GM12873 (cell line): ENCODE results near the gene TMEM154.

ENCODE experiments used
- TF ChIP-seq, protein P1 (sequence below): IDR thresholded peaks from 2 replicates; pipeline ENCODE4 v1.5.1; 2012; ENCODE audit warnings: low read depth, mild to moderate bottlenecking, moderate library complexity, low read length, control low read depth; ENCODE audit not compliant: insufficient read depth; ENCODE audit errors: missing control alignments

The TMEM154 gene

DNA sequence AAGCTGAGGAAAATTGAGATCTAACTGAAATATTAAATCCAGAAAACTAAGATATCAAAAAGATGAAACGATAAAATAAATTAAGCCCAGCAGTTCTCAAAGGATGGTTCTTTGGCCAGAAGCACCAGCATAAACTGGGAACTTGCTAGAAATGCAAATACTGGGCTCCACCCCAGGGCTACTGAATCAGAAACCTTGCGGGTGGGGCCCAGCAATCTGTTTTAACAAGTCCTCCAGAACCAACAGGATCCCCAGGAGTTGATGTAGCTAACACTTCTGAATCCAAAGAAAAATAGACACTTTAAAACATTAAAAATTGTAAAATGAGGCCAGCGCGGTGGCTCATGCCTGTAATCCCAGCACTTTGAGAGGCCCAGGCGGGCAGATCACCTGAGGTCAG is 14.1 kb upstream of the TMEM154 start:
- TF ChIP-seq, protein P1, sequence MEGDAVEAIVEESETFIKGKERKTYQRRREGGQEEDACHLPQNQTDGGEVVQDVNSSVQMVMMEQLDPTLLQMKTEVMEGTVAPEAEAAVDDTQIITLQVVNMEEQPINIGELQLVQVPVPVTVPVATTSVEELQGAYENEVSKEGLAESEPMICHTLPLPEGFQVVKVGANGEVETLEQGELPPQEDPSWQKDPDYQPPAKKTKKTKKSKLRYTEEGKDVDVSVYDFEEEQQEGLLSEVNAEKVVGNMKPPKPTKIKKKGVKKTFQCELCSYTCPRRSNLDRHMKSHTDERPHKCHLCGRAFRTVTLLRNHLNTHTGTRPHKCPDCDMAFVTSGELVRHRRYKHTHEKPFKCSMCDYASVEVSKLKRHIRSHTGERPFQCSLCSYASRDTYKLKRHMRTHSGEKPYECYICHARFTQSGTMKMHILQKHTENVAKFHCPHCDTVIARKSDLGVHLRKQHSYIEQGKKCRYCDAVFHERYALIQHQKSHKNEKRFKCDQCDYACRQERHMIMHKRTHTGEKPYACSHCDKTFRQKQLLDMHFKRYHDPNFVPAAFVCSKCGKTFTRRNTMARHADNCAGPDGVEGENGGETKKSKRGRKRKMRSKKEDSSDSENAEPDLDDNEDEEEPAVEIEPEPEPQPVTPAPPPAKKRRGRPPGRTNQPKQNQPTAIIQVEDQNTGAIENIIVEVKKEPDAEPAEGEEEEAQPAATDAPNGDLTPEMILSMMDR = no peak

- TF ChIP-seq, protein P1 = no peak
These were observed 12.0 kb upstream of the TMEM154 start for GRCh38 chr4:152691761-152692160.

DNA sequence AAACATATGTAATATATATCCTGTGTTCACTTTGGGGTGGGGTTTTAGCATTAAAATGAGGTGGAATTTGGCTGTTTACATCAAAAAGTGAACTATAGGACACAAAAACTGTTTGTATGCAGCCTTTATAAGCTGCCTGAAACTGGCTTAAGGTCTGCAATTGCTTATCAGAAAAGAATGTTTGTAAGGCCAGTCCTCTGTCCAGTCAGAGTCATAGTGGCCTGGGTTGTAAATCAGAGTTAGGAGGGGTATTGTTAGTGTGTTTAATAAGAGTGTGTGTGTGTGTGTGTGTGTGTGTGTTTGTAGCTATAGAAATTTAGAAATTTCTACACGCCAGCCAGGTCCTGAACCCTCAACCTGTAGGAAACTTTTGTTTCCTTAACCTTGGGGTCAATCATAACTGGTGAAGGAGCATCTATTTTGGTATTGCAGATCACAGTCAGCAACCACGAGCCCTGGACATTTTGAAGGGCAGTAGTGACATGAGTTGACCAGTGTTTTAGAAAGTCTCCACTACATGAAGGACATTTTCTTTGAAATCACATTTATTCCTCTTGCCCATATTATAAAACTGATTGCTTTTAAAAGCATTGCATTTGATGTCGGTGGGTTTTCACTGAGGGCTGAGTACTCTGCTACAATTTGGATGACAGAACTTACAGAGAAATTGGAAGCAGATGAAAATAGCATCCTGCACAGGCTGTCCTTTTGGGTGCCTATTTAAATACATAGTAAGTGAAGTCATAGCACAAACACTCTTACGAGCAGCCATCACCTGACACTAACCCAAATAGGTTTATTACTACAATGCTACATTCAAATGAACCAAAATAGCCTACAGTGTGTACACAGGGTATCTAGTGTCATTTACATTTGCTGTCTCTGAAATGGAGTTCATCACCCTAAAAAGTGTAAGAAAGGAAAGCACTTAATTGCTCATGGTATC is 11.2 kb upstream of the TMEM154 start:
- TF ChIP-seq, protein P1 = no peak

DNA sequence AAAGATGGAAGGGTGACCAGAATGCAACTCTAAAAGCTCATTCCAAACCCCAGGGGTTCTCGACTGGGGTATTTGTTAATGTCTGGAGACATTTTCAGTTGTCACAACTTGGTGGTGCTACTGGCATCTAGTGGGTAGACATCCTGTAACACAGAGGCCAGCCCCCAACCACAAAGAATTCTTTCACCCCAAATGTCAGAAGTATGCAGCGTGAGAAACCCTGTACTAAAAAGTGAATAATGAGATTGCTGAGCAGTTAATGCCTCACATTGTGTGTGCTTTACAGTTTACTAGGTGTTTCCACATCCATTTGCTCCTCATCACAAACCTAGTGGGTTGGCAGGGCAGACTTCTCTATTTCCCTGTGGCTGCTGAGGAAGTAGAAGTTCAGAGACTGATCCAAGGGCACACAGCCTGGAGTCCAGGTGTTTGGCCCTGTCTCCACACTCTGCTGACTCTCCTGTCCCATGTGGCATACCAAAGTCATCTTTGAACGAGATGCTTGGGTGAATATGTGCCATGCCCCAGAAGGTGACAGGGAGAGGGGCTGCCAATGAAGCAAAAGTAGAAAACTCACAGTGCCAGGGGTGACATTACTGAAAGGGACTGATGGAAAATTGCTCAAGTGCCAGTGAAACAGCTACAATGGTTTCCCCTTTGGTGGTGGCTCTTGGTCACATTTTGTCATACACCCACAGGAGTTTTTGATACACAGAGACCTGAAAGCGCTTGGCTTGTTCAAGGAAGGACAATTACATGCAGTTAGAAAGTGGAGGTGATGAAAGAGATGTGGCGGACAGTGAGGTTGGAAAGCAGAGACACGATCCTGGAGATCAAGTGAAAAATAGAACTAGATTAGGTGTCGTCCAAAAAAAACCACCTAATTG is 10.1 kb upstream of the TMEM154 start:
- TF ChIP-seq, protein P1 = no peak

DNA sequence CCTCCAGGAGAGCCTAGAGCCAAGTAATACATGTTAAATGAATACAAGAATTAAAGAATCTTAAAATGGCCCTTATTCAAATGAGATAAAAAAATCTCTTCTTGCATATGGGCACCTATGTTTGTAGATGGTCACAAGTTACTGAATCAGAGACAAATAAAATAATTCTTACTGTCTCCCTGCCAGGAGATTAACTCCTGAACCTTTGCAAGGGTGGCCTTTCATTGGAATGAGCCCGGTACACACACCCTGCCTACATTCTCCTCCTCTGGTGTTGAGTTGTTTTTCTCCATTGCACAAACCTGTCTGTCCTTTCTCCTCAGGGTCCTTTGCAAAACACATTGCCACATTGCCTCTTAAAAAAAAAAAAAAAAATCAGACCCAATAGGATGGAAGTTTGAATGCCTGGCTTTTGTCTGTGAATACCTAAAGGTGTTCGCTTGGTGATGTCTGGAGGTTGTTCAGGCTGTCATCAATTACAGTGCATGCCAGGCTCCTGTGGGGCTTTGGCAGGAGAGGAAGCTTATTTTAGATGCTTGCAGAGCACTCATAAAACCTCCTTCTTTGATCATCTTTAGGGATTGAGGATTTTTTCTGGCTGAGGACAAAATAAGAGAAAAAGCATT is 8.3 kb upstream of the TMEM154 start:
- TF ChIP-seq, protein P1 = no peak

DNA sequence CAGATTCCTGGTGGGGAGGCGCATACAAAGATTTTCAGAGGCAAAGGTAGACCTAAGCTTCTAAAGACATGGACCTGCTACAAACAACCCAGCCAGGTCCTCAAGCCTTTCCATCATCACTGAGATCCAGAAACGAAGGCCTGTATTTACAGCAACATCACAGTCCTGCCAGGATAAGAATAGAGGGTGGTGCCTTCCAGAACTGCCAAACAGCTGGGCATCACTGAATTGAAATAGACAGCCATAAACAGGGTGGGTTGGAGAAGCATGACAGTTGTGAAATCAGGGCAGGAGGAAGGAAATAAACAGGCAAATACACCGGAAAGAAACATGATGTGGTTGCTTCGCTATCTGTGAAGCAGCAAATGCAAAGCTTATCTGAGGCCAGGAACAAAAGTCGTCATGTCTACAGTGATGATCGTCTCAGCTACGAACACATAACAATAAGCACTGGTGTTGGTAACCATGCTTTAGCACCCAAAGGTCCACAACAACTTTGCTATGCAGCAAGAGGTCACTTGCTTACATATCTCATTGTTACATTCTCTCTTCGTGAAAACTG is 6.7 kb upstream of the TMEM154 start:
- TF ChIP-seq, protein P1 = no peak
